ENCODE measurements around the gene ARPP19. TPM values are rescaled to one million over a fixed set of nuclear protein-coding genes. Genes with fewer than 3 reads are reported as not detected.

ARPP19 gene
- total RNA-seq, 1 experiment from 2014 or later = 163 TPM

GRCh38 chr15:52518487-52519371 lies 50.1 kb downstream of the ARPP19 start:
- ATAC-seq = no peak

More at GRCh38 chr15:52518487-52519371, 50.1 kb downstream of the ARPP19 start:
- Histone ChIP-seq H2AFZ (ENCODE audit: low read depth, low read length, poor library complexity, severe bottlenecking) (no peak overlapping the region), H3K4me3 (replicated peaks in 1 of 2; ENCODE audit: low read depth in 1 of 2, low read length in 2 of 2) (no peak overlapping the region), H3K4me1 (ENCODE audit: control insufficient read depth in 1 of 2, insufficient read depth in 2 of 2, low read length in 2 of 2) (no peaks in the 10 kb centered on the region), H3K27ac (ENCODE audit: low read depth, low read length) (no peak overlapping the region), H3K9me3 (ENCODE audit: control insufficient read depth in 1 of 2, insufficient read depth in 1 of 2, low read depth in 1 of 2, low read length in 2 of 2) (no peaks in the 10 kb centered on the region), H4K20me1 (ENCODE audit: insufficient read depth) (no peaks in the 10 kb centered on the region), H3K4me2 (ENCODE audit: low read length) (no peak overlapping the region), H3K36me3 (ENCODE audit: control insufficient read depth in 1 of 2, insufficient read depth in 2 of 2, low read length in 2 of 2) (no peaks in the 10 kb centered on the region), H3K9me2 (ENCODE audit: insufficient read depth) (no peaks in the 10 kb centered on the region), H3K27me3 (ENCODE audit: insufficient read depth, low read length) (no peaks in the 10 kb centered on the region), H3K9ac (ENCODE audit: low read length) (no peak overlapping the region), H3K79me2 (ENCODE audit: insufficient read depth, low read length) (peaks cover 12% of the 10 kb centered on the region)
- ChIA-PET CTCF (no interaction called here), POLR2A (no interaction called here), RAD21 (ENCODE audit: low non-redundant PET in 1 of 2, low total read pairs in 2 of 2, uncharacterized antibody in 2 of 2, unreplicated experiment in 2 of 2) (no interaction called here)
- no peak for TF ChIP-seq EZH2phosphoT487 (IDR thresholded peaks at IDR 0.05; ENCODE audit: borderline replicate concordance)
- TF ChIP-seq SIN3A (IDR thresholded peaks at IDR 0.05; ENCODE audit: low read depth) = no peak
- no peak for TF ChIP-seq ELF1 (IDR thresholded peaks at IDR 0.05; ENCODE audit: borderline replicate concordance, low read depth)
- TF ChIP-seq CBX3 (IDR thresholded peaks at IDR 0.05; ENCODE audit: low read depth) = no peak
- no peak for TF ChIP-seq ZFX (IDR thresholded peaks at IDR 0.05)
- TF ChIP-seq ZNF274 (IDR thresholded peaks at IDR 0.05; ENCODE audit: low read depth, low read length) = no peak
- TF ChIP-seq EGR1 (IDR thresholded peaks at IDR 0.05; ENCODE audit: low read depth) = no peak
- no peak for TF ChIP-seq EZH2 (IDR thresholded peaks at IDR 0.05)
- no peak for TF ChIP-seq CEBPB (IDR thresholded peaks at IDR 0.05; ENCODE audit: low read depth)
- TF ChIP-seq SP1 (IDR thresholded peaks at IDR 0.05; ENCODE audit: low read depth) = no peak
- TF ChIP-seq REST (IDR thresholded peaks at IDR 0.05; ENCODE audit: low read depth) = no peak
- TF ChIP-seq RAD21 (IDR thresholded peaks at IDR 0.05; ENCODE audit: low read depth) = no peak
- no peak for TF ChIP-seq JUND (IDR thresholded peaks at IDR 0.05)
- no peak for TF ChIP-seq SRF (IDR thresholded peaks at IDR 0.05; ENCODE audit: low read depth)
- TF ChIP-seq CTCF (IDR thresholded peaks at IDR 0.05 in 2 of 3, conservative IDR thresholded peaks at IDR 0.05 in 1 of 3; ENCODE audit: borderline replicate concordance in 1 of 3, insufficient read depth in 1 of 3, low read depth in 2 of 3, low read length in 2 of 3) = no peak
- TF ChIP-seq YY1 (IDR thresholded peaks at IDR 0.05; ENCODE audit: extremely low read depth, insufficient replicate concordance, low read depth, low read length) = no peak
- no peak for TF ChIP-seq FOSL1 (IDR thresholded peaks at IDR 0.05; ENCODE audit: low read depth)
- TF ChIP-seq ATF3 (IDR thresholded peaks at IDR 0.05) = no peak
- TF ChIP-seq POLR2AphosphoS5 (IDR thresholded peaks at IDR 0.05; ENCODE audit: low read depth, low read length) = no peak
- TF ChIP-seq POLR2A (IDR thresholded peaks at IDR 0.05; ENCODE audit: borderline replicate concordance, extremely low read depth, insufficient read depth, insufficient read length) = no peak
- intact Hi-C loops (cut with micrococcal nuclease) = no loop called here
- no peak for DNase-seq (ENCODE audit: low read depth, low spot score)
- BruUV-seq (replicated peaks) = no TSS peak

All from HCT116 (cell line).